Smooth muscle cell (in vitro differentiated cells): ENCODE data around the gene FHIT. TPM values are rescaled to one million over a fixed set of nuclear protein-coding genes. Genes with fewer than 3 reads are reported as not detected.

ENCODE experiments used
- DNase-seq: peaks from one replicate; lab custom pipeline; 2025; ENCODE audit not compliant: unreplicated experiment; lab: John Stamatoyannopoulos, UW
- H2AFZ ChIP-seq: fragments of 200-600 bp; sonication (generic); 2 replicates; pipeline ENCODE4 v1.6.0; 2016; ENCODE audit warnings: antibody characterized with exemption, low read depth, mild to moderate bottlenecking
- H3F3A ChIP-seq: fragments of 200-600 bp; sonication (generic); 2 replicates; pipeline ENCODE4 v1.6.0; 2017; ENCODE audit warnings: antibody characterized with exemption, low read depth
- H3K27ac ChIP-seq: fragments of 200-600 bp; sonication (generic); 2 replicates; pipeline ENCODE4 v1.5.1; 2016; ENCODE audit warnings: low read depth, mild to moderate bottlenecking
- H3K27me3 ChIP-seq: fragments of 200-600 bp; sonication (generic); 2 replicates; pipeline ENCODE4 v1.6.1; 2016; ENCODE audit warnings: low read depth, mild to moderate bottlenecking
- H3K36me3 ChIP-seq: fragments of 200-600 bp; sonication (generic); 2 replicates; pipeline ENCODE4 v1.5.1; 2016; ENCODE audit warnings: low read depth
- H3K4me1 ChIP-seq: fragments of 200-600 bp; sonication (generic); 2 replicates; pipeline ENCODE4 v1.5.1; 2016; ENCODE audit warnings: low read depth
- H3K4me2 ChIP-seq: fragments of 200-600 bp; sonication (generic); 2 replicates; pipeline ENCODE4 v1.6.0; 2016; ENCODE audit warnings: mild to moderate bottlenecking
- H3K4me3 ChIP-seq: fragments of 200-600 bp; sonication (generic); 2 replicates; pipeline ENCODE4 v1.5.1; 2016; ENCODE audit warnings: mild to moderate bottlenecking
- H3K79me2 ChIP-seq: fragments of 200-600 bp; sonication (generic); 2 replicates; pipeline ENCODE4 v1.6.0; 2016; ENCODE audit warnings: low read depth, mild to moderate bottlenecking
- H3K9ac ChIP-seq: fragments of 200-600 bp; sonication (generic); 2 replicates; pipeline ENCODE4 v1.6.0; 2016; ENCODE audit warnings: low read depth
- H3K9me3 ChIP-seq: fragments of 200-600 bp; sonication (generic); replicated peaks from 2 replicates; pipeline ENCODE4 v1.5.1; 2016; ENCODE audit warnings: low read depth
- H4K20me1 ChIP-seq: fragments of 200-600 bp; sonication (generic); 2 replicates; pipeline ENCODE4 v1.6.0; 2016; ENCODE audit warnings: low read depth
- WGBS: methylation state at CpG from one replicate; pipeline ENCODE4 v1.1.7; 2016; ENCODE audit warnings: low lambda C conversion rate; 5-methylcytosine and 5-hydroxymethylcytosine counted together
- polyA plus RNA-seq: library from polyadenylated mRNA; unstranded; fragments of >200 nt; fragmentation: Nextera tagmentation; extraction: Ambion mirVana; gene quantifications from 2 replicates; pipeline ENCODE4 v1.2.1, GENCODE V29; 2016
- total RNA-seq: library from RNA; depleted of rRNA; stranded (reverse); fragments of >200 nt; gene quantifications from 2 replicates; pipeline ENCODE4 v1.2.3, GENCODE V29; 2014
- TF ChIP-seq, protein P1 (sequence below): fragments of 200-600 bp; sonication (generic); IDR thresholded peaks from 2 replicates; pipeline ENCODE4 v1.5.1; 2017; ENCODE audit warnings: borderline replicate concordance, mild to moderate bottlenecking, antibody characterized with exemption; ENCODE audit not compliant: insufficient read depth, poor library complexity, severe bottlenecking

Gene FHIT
- total and polyA plus RNA-seq, 2 experiments from 2014 or later, result 5.9 to 6.7 TPM

DNA sequence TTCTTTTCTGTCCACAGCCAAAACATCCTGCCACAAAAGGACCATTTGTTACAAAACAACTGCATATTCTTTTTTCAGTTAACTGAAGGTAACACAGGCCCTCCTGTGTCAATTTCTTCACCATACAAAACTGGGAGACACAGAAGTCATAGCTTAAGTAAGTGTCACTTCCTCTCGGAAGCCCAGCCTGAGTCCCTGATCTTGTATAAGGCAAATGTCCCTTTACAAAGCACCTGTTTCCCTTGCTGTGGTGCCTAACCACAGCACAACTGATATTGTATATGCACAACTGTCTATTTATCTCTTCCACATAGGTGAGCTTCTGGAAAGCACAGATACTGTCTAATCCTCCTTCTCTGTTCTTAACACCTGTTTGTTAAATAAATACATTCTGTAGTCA is 293.7 kb downstream of the FHIT start:
- Histone ChIP-seq H3F3A (no peaks in the 10 kb centered on the region), H3K9ac (no peak overlapping the region), H3K36me3 (no peaks in the 10 kb centered on the region), H3K4me2 (no peak overlapping the region), H3K4me1 (no peaks in the 10 kb centered on the region), H4K20me1 (no peaks in the 10 kb centered on the region), H3K27me3 (no peaks in the 10 kb centered on the region), H3K9me3 (no peaks in the 10 kb centered on the region), H2AFZ (no peak overlapping the region), H3K27ac (no peak overlapping the region), H3K79me2 (no peaks in the 10 kb centered on the region), H3K4me3 (no peak overlapping the region)
- TF ChIP-seq, protein P1, sequence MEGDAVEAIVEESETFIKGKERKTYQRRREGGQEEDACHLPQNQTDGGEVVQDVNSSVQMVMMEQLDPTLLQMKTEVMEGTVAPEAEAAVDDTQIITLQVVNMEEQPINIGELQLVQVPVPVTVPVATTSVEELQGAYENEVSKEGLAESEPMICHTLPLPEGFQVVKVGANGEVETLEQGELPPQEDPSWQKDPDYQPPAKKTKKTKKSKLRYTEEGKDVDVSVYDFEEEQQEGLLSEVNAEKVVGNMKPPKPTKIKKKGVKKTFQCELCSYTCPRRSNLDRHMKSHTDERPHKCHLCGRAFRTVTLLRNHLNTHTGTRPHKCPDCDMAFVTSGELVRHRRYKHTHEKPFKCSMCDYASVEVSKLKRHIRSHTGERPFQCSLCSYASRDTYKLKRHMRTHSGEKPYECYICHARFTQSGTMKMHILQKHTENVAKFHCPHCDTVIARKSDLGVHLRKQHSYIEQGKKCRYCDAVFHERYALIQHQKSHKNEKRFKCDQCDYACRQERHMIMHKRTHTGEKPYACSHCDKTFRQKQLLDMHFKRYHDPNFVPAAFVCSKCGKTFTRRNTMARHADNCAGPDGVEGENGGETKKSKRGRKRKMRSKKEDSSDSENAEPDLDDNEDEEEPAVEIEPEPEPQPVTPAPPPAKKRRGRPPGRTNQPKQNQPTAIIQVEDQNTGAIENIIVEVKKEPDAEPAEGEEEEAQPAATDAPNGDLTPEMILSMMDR, result no peak
- DNase-seq, result no peak
- 85% methylated on average over 1 of the region's 1 CpG for WGBS

DNA sequence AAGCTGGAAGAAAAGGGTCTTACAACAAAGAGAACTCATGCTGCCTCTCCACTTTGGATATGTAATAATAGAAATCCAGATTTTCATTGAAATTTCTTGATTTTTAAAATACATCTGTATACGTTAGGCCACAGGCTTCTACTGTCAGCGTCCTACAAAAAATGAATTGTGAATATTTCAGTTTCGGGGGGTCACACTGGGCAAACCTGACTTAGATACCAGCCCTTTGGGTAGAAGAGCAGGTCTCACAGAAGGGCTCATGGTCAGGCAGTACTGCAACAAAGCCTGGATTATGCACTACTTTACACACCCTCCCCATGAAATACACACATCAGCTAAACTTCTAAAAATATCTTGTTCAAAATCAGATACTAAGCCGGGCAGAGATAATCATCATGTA is 294.5 kb downstream of the FHIT start:
- H2AFZ ChIP-seq, result no peak overlapping the region
- no peak overlapping the region for H3K4me3 ChIP-seq
- TF ChIP-seq, protein P1, result no peak
- H3K27me3 ChIP-seq, result no peaks in the 10 kb centered on the region
- H4K20me1 ChIP-seq, result no peaks in the 10 kb centered on the region
- no peak overlapping the region for H3K27ac ChIP-seq
- H3K9me3 ChIP-seq, result no peaks in the 10 kb centered on the region
- no peaks in the 10 kb centered on the region for H3F3A ChIP-seq
- no peak overlapping the region for H3K9ac ChIP-seq
- no peaks in the 10 kb centered on the region for H3K79me2 ChIP-seq
- 88% methylated on average over 4 of the region's 4 CpGs for WGBS
- no peaks in the 10 kb centered on the region for H3K4me1 ChIP-seq
- H3K36me3 ChIP-seq, result no peaks in the 10 kb centered on the region
- no peak for DNase-seq
- H3K4me2 ChIP-seq, result no peak overlapping the region

DNA sequence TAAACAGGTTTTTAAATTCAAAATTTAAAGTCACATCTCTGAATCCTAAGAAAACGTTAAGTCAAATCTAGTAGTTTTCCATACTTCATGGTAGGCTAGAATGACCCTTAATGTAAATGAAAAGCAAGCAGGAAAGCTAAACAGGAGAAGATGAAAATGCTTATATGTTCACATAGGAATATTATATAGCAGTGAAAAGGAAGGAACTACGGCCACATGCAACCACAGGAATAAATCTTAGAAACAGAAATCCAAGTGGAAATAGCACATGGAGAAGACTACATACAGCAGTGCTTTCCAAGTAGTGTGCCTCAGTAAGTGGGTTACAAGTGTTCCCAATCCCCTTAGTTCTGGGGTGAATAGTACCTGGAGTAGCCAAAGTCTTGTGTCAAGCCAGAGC is 296.2 kb downstream of the FHIT start:
- Histone ChIP-seq H3F3A (no peaks in the 10 kb centered on the region), H3K4me2 (no peak overlapping the region), H4K20me1 (no peaks in the 10 kb centered on the region), H3K27ac (no peak overlapping the region), H3K27me3 (no peaks in the 10 kb centered on the region), H3K79me2 (no peaks in the 10 kb centered on the region), H3K4me3 (no peak overlapping the region), H3K36me3 (no peaks in the 10 kb centered on the region), H3K9me3 (no peaks in the 10 kb centered on the region), H3K9ac (no peak overlapping the region), H3K4me1 (no peaks in the 10 kb centered on the region), H2AFZ (no peak overlapping the region)
- TF ChIP-seq, protein P1, result no peak
- 96% methylated on average over 2 of the region's 2 CpGs for WGBS
- DNase-seq, result no peak

DNA sequence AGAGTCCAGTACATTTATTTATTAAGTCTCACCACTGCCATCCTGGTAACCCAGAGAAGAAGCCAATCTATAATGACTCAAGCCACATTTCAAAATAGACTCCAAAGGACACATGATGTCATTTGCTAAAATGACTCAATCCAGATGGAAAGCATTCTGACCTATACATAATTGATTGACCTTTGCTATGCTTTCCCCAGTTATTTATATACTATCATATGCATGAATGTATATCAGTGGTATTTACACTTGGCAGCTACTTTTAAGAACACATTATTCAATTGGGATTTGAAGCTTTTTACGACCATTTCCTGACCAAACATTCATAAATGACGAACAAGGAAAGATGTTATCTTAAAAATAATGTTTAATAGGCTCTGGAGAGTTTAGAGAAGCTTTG is 297.2 kb downstream of the FHIT start:
- no peaks in the 10 kb centered on the region for H3K4me1 ChIP-seq
- H3K9ac ChIP-seq, result no peak overlapping the region
- TF ChIP-seq, protein P1, result no peak
- H3K27me3 ChIP-seq, result no peaks in the 10 kb centered on the region
- H3K4me3 ChIP-seq, result no peak overlapping the region
- no peaks in the 10 kb centered on the region for H3K9me3 ChIP-seq
- DNase-seq, result no peak
- 47% methylated on average over 2 of the region's 2 CpGs for WGBS
- no peaks in the 10 kb centered on the region for H3K79me2 ChIP-seq
- no peaks in the 10 kb centered on the region for H4K20me1 ChIP-seq
- no peaks in the 10 kb centered on the region for H3K36me3 ChIP-seq
- no peak overlapping the region for H3K27ac ChIP-seq
- H2AFZ ChIP-seq, result no peak overlapping the region
- no peak overlapping the region for H3K4me2 ChIP-seq
- H3F3A ChIP-seq, result no peaks in the 10 kb centered on the region
